ENCODE data around the gene LAMB2.

LAMB2 gene

GRCh38 chr3:49165771-49166751 lies 33.2 kb upstream of the LAMB2 start, which contains the start of gene CCDC71:
Gene CCDC71 (minus strand): TSS chr3:49166331. CDS start chr3:49164208, 2,123 bp downstream.
- no peak for TF ChIP-seq GATA3 (IDR thresholded peaks at IDR 0.05; ENCODE audit: low read depth, low read length)
- no peak for TF ChIP-seq GATA2 (IDR thresholded peaks at IDR 0.05; ENCODE audit: low read depth, low read length)

DNA sequence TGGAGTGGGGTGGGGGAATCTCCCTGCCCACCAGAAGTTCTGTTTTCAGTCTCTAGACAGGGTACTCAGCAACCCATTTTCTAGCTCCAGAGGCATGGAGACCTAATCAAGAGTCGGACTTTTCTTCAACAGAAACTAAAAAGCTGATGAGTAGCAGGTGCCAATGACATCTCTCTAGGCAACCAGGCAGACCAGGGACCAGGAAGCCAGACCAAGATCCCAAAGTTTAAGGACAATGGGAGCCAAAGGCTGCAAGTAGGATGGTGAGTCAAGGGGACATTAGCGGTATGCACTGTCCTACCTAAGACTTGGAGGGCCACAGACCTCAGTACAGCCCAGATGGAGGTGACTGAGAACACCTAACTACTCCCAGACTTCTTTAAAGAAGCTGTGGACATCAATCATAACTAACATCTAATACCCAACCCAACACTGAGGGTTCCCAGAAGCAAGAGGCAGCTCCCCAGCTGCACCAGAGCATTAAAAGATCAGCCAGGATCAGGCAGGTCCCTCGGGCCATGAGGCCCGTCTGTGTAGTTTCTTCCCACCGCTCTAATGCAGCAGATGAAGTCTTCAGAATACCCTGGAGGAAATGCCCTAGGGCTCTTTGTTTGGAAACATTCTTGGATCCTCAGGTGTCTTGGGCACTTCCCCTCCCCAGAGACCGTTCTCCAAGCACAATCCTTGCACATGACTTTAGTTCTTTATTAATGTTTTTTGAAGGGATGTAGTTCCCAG lies 32.3 kb upstream of the LAMB2 start:
- TF ChIP-seq GATA2 (IDR thresholded peaks at IDR 0.05; ENCODE audit: low read depth, low read length) (no peak), GATA3 (IDR thresholded peaks at IDR 0.05; ENCODE audit: low read depth, low read length) (no peak)

DNA sequence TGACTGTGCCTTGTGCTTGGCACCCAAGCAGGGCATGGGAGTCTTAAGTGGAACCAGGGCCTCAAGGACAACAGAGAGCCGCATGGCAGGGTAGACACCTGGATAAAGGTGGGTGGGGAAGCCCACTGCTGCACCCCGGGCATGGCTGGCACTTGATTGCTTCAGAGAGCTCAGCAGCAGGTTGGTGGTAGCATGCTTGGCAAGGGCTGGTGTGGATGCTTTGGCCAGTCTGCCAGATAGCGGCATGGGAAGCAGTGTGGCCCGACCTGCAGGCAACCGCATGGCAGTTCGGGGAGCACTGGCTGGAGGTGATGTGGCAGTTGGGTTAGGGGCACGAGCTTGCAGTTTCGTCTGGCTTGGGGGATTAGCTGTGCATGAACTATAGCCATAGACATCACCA lies 30.8 kb upstream of the LAMB2 start:
- TF ChIP-seq GATA3 (IDR thresholded peaks at IDR 0.05; ENCODE audit: low read depth, low read length) (no peak), GATA2 (IDR thresholded peaks at IDR 0.05; ENCODE audit: low read depth, low read length) (no peak)

- TF ChIP-seq GATA3 (IDR thresholded peaks at IDR 0.05; ENCODE audit: low read depth, low read length) (no peak), GATA2 (IDR thresholded peaks at IDR 0.05; ENCODE audit: low read depth, low read length) (no peak)
Measured at GRCh38 chr3:49162751-49163419, 30.0 kb upstream of the LAMB2 start.

GRCh38 chr3:49161808-49162530 lies 29.1 kb upstream of the LAMB2 start:
- TF ChIP-seq GATA2 (IDR thresholded peaks at IDR 0.05; ENCODE audit: low read depth, low read length) = no peak

DNA sequence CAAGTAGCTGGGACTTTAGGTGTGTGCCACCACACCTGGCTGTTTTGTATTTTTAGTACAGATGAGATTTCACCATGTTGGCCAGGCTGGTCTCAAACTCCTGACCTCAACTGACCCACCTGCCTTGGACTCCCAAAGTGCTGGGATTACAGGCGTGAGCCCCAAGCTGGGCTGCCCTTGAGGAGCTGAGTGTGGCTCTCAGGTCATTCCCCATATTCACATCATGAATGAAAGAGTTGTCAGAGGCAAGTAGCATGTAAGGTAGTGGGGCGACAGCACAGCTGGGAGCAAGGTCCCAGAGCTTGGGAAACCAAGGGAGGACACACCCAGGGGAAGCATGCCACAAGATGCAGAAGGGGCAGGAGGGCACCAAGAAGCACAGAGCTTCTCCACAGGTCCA lies 28.3 kb upstream of the LAMB2 start:
- no peak for TF ChIP-seq GATA3 (IDR thresholded peaks at IDR 0.05; ENCODE audit: low read depth, low read length)
- TF ChIP-seq GATA2 (IDR thresholded peaks at IDR 0.05; ENCODE audit: low read depth, low read length) = no peak

DNA sequence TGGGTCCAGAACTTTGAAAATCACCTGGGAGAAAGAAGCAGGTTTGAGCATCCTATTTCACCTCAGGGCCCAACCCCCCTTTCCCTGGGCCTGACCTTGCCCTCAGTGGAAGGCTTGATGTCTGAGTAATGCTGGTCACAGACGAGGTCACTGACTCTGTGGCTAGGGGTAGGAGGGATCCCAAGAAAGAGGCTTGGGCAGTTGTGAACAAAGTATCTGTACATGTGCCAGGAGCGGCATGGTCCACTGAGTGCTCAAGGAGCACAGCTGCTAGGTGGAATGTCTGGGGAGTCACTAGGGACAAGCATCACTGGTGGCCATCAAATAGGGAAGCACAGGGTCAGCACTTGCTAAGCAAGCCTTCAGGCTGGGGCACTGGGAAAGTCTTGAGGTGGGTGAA lies 25.9 kb upstream of the LAMB2 start:
- TF ChIP-seq GATA3 (IDR thresholded peaks at IDR 0.05; ENCODE audit: low read depth, low read length) (no peak), GATA2 (IDR thresholded peaks at IDR 0.05; ENCODE audit: low read depth, low read length) (no peak)

GRCh38 chr3:49158103-49158709 lies 25.4 kb upstream of the LAMB2 start:
- no peak for TF ChIP-seq GATA3 (IDR thresholded peaks at IDR 0.05; ENCODE audit: low read depth, low read length)

DNA sequence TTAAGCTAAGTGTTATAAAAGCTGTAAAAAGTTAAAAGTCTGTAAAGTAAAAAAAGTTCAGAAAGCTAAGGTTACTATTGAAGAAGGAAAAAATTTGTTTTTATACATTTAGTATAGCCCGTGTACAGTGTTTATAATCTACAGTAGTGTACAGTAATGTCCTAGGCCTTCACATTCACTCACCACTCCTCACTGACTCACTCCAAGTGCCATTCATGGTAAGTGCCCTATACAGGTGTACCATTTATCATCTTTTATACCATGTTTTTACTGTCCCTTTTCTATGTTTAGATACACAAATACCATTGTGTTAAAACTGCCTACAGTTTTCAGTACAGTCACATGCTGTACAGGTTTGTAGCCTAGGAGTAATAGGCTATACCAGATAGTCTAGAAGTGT lies 24.4 kb upstream of the LAMB2 start:
- TF ChIP-seq GATA2 (IDR thresholded peaks at IDR 0.05; ENCODE audit: low read depth, low read length) (no peak), GATA3 (IDR thresholded peaks at IDR 0.05; ENCODE audit: low read depth, low read length) (no peak)

DNA sequence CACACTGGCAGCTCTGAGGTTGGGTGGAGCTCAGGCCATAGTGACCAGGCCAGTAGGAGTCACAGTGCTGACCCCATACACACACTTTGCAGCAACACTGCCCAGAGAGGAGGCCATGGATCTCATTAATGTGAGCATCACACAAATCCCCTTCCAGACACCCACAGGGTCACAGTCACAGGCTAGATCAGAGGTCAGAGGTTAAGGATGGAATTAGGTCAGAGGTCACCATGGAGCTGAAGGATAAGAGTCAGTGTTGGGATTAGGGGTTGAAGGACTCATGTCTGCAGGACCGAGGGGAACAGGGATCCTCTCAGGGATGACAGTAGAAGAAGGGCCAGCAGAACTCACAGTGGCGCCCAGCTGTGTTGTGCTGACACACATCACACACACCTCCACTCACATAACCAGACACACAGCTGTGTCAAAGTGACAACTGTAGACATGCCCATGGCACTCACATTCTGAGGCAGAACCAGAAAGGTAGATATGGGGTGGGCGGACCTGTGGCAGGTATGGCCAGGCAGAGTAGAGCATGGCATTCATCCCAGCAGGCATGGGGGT lies 20.6 kb upstream of the LAMB2 start:
- TF ChIP-seq GATA3 (IDR thresholded peaks at IDR 0.05; ENCODE audit: low read depth, low read length) = no peak
- no peak for TF ChIP-seq GATA2 (IDR thresholded peaks at IDR 0.05; ENCODE audit: low read depth, low read length)

DNA sequence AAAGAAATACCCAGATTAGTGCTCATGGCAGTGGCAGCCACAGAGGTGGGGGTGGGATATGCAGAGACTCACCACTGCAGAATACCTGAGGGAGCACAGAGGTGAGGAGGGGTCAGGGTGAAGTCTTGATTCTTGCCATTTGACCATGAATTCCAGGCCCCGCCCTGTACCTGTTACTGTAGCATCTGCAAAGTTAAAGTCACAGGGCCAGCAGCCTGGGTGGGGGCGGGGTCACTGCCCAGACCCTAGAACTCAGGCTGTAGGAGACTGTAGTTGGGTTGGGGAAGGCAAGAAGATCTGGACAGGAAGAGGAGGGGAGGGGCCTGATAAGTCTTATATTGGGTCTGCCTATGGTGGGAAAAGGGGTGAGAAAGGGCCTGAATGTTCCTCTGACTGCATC lies 18.8 kb upstream of the LAMB2 start:
- TF ChIP-seq GATA2 (IDR thresholded peaks at IDR 0.05; ENCODE audit: low read depth, low read length) = no peak
- TF ChIP-seq GATA3 (IDR thresholded peaks at IDR 0.05; ENCODE audit: low read depth, low read length) = no peak

GRCh38 chr3:49148159-49148558 lies 15.3 kb upstream of the LAMB2 start:
- TF ChIP-seq GATA3 (IDR thresholded peaks at IDR 0.05; ENCODE audit: low read depth, low read length) (no peak), GATA2 (IDR thresholded peaks at IDR 0.05; ENCODE audit: low read depth, low read length) (no peak)

DNA sequence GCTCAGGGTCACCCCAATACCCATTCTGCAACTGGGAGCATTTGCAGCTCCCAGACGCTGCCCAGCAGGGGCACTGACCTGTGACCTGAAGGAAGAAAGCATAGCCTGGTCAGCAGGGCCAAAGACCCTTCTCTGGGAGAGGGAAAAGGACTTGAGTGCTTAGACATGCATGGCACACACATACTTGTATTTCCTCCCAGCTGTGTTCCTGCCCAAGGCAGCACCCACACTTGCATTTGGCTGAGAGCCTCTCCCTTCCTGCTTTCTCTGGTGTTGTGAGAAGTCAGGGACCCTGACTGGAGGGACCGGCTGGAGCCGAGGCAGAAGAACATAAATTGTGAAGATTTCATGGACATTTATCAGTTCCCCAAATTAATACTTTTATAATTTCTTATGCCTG lies 7.2 kb upstream of the LAMB2 start:
- TF ChIP-seq GATA3 (IDR thresholded peaks at IDR 0.05; ENCODE audit: low read depth, low read length) (no peak), GATA2 (IDR thresholded peaks at IDR 0.05; ENCODE audit: low read depth, low read length) (no peak)
